ENCODE data around the gene ATXN10. TPM values are rescaled to one million over a fixed set of nuclear protein-coding genes. Genes with fewer than 3 reads are reported as not detected.

ATXN10 gene
- polyA plus RNA-seq, 3 donors: 60.1 to 106 (median 92.4) TPM

DNA sequence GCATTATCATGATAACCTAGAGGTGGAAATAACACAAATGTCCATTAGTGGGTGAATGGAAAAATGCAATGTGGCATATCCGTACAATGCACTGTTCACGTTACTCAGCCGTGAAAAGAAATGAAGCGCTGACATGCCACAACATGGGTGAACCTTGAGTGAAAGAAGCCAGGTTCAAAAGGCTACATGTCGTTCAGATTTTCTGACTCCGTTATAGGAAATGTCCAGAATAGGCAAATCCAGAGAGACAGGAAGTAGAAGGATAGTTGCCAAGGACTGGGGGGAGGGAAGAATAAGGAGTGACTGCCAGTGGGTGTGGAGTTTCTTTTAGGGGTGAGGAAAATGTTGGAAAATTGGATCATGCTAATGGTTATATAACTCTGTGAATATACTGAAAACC, 133.8 kb downstream of the ATXN10 start:
- Histone ChIP-seq H3K79me2 (ENCODE audit: insufficient read depth, low read length) (no peaks in the 10 kb centered on the region), H4K20me1 (ENCODE audit: insufficient read depth, low read length) (no peaks in the 10 kb centered on the region), H3K9ac (ENCODE audit: insufficient read depth, low read length, poor library complexity, severe bottlenecking) (no peak overlapping the region), H3K27me3 (ENCODE audit: control insufficient read depth in 2 of 2, insufficient read depth in 2 of 2, low read length in 2 of 2) (no peaks in the 10 kb centered on the region), H3K4me2 (replicated peaks; ENCODE audit: extremely low read depth, low read length, poor library complexity, severe bottlenecking) (no peak overlapping the region), H2AFZ (ENCODE audit: insufficient read depth, low read depth, low read length, poor library complexity, severe bottlenecking) (no peak overlapping the region), H3K9me3 (replicated peaks in 1 of 2; ENCODE audit: control insufficient read depth in 1 of 2, insufficient read depth in 1 of 2, low read length in 2 of 2) (peaks cover 0 to 3% of the 10 kb centered on the region in 2 donors), H3K4me1 (ENCODE audit: control insufficient read depth in 1 of 2, insufficient read depth in 2 of 2, low read length in 2 of 2) (no peaks in the 10 kb centered on the region), H3K4me3 (replicated peaks in 1 of 3; ENCODE audit: low read depth in 2 of 3, low read length in 3 of 3) (no peak overlapping the region), H3K27ac (ENCODE audit: low read depth in 1 of 2, low read length in 2 of 2) (no peak overlapping the region), H3K36me3 (replicated peaks in 1 of 2; ENCODE audit: control insufficient read depth in 1 of 2, insufficient read depth in 2 of 2, low read length in 2 of 2) (peaks cover 12 to 39% of the 10 kb centered on the region in 2 donors)
- peaks cover 4% of the 10 kb centered on the region for H3K4me1 Mint-ChIP-seq
- WGBS (ENCODE audit: insufficient coverage): 94% methylated on average over 6 of the region's 6 CpGs
- no peak for DNase-seq
- TF ChIP-seq, protein P1, sequence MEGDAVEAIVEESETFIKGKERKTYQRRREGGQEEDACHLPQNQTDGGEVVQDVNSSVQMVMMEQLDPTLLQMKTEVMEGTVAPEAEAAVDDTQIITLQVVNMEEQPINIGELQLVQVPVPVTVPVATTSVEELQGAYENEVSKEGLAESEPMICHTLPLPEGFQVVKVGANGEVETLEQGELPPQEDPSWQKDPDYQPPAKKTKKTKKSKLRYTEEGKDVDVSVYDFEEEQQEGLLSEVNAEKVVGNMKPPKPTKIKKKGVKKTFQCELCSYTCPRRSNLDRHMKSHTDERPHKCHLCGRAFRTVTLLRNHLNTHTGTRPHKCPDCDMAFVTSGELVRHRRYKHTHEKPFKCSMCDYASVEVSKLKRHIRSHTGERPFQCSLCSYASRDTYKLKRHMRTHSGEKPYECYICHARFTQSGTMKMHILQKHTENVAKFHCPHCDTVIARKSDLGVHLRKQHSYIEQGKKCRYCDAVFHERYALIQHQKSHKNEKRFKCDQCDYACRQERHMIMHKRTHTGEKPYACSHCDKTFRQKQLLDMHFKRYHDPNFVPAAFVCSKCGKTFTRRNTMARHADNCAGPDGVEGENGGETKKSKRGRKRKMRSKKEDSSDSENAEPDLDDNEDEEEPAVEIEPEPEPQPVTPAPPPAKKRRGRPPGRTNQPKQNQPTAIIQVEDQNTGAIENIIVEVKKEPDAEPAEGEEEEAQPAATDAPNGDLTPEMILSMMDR (IDR thresholded peaks at IDR 0.05): no peak
- intact Hi-C loops (cut with micrococcal nuclease): no loop called here
- H3K27me3 Mint-ChIP-seq (ENCODE audit: low read depth in 3 of 3): peaks cover 0 to 2% (median 0%) of the 10 kb centered on the region in 3 donors
- peaks cover 36 to 45% of the 10 kb centered on the region in 2 donors for H3K36me3 Mint-ChIP-seq
- peaks cover 0 to 4% (median 0%) of the 10 kb centered on the region in 7 donors for H3K9me3 Mint-ChIP-seq
- no peak overlapping the region for H3K4me3 Mint-ChIP-seq
- no peak overlapping the region for H3K27ac Mint-ChIP-seq

DNA sequence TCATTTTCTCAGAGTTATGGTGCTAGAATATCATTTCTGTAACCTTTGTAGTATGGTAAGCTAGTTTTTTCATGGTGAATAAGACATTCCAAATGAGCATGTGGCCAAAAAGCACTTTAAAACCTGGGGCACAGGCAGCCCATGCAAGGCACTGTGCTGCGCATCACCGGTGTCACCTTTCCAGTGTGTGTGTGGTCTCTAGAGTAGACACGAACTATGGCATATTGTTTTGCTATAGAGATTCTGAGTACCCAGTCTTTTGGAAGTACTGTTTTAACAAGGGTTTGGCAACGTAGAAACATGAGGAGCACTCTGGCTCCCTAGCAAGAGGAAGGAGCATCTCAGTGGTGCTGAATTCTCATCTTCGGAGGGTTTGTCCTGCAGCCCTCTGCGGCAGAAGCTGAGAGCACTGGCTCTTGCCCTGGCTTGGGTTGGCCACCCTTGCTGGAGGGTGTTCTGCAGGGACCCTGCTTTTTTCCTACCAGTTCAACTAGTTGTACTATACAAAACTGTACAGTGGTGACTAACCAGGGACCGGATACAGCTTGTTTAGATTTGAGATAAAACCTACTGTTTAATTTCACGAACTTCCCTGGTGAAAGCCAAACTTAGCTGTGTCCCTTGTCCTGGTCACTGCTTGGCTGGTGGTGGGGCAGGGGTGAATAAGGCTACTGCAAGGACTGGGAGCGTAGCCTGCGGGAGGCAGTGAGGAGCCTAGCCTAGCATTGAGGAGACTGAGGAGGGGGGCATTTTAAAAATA, 135.7 kb downstream of the ATXN10 start:
- Mint-ChIP-seq H3K27ac (peak overlapping the region in 1 of 7 donors; percentile 46), H3K9me3 (peaks cover 0 to 4% (median 0%) of the 10 kb centered on the region in 7 donors), H3K27me3 (ENCODE audit: low read depth in 3 of 3) (peaks cover 0 to 2% (median 0%) of the 10 kb centered on the region in 3 donors), H3K36me3 (peaks cover 37 to 54% of the 10 kb centered on the region in 2 donors), H3K4me3 (no peak overlapping the region), H3K4me1 (peaks cover 4% of the 10 kb centered on the region)
- H3K36me3 ChIP-seq (replicated peaks in 1 of 2; ENCODE audit: control insufficient read depth in 1 of 2, insufficient read depth in 2 of 2, low read length in 2 of 2): peaks cover 17 to 51% of the 10 kb centered on the region in 2 donors
- DNase-seq: no peak
- no peak overlapping the region for H3K4me3 ChIP-seq (replicated peaks in 1 of 3; ENCODE audit: low read depth in 2 of 3, low read length in 3 of 3)
- TF ChIP-seq, protein P1 (IDR thresholded peaks at IDR 0.05): no peak
- H3K27ac ChIP-seq (ENCODE audit: low read depth in 1 of 2, low read length in 2 of 2): no peak overlapping the region
- no peak overlapping the region for H2AFZ ChIP-seq (ENCODE audit: insufficient read depth, low read depth, low read length, poor library complexity, severe bottlenecking)
- WGBS (ENCODE audit: insufficient coverage): 97% methylated on average over 10 of the region's 10 CpGs
- intact Hi-C loops (cut with micrococcal nuclease): no loop called here
- no peaks in the 10 kb centered on the region for H4K20me1 ChIP-seq (ENCODE audit: insufficient read depth, low read length)
- H3K27me3 ChIP-seq (ENCODE audit: control insufficient read depth in 2 of 2, insufficient read depth in 2 of 2, low read length in 2 of 2): no peaks in the 10 kb centered on the region
- no peaks in the 10 kb centered on the region for H3K9me3 ChIP-seq (replicated peaks in 1 of 2; ENCODE audit: control insufficient read depth in 1 of 2, insufficient read depth in 1 of 2, low read length in 2 of 2)
- no peaks in the 10 kb centered on the region for H3K79me2 ChIP-seq (ENCODE audit: insufficient read depth, low read length)
- no peak overlapping the region for H3K4me2 ChIP-seq (replicated peaks; ENCODE audit: extremely low read depth, low read length, poor library complexity, severe bottlenecking)
- H3K4me1 ChIP-seq (ENCODE audit: control insufficient read depth in 1 of 2, insufficient read depth in 2 of 2, low read length in 2 of 2): no peaks in the 10 kb centered on the region
- H3K9ac ChIP-seq (ENCODE audit: insufficient read depth, low read length, poor library complexity, severe bottlenecking): no peak overlapping the region

Measured in CD14-positive monocyte (primary cell).